COLO829 (cell line): ENCODE results near the gene EFCAB11.
"Not testable (repeated sequence)": the region's sequence is repeated elsewhere in the genome, so short reads cannot be mapped to it uniquely, and the experiment has no call there.

ENCODE experiments used
- DNase-seq: peaks from one replicate; pipeline ENCODE4 v3.0.0; 2012; ENCODE audit warnings: low spot score

EFCAB11 gene

DNA sequence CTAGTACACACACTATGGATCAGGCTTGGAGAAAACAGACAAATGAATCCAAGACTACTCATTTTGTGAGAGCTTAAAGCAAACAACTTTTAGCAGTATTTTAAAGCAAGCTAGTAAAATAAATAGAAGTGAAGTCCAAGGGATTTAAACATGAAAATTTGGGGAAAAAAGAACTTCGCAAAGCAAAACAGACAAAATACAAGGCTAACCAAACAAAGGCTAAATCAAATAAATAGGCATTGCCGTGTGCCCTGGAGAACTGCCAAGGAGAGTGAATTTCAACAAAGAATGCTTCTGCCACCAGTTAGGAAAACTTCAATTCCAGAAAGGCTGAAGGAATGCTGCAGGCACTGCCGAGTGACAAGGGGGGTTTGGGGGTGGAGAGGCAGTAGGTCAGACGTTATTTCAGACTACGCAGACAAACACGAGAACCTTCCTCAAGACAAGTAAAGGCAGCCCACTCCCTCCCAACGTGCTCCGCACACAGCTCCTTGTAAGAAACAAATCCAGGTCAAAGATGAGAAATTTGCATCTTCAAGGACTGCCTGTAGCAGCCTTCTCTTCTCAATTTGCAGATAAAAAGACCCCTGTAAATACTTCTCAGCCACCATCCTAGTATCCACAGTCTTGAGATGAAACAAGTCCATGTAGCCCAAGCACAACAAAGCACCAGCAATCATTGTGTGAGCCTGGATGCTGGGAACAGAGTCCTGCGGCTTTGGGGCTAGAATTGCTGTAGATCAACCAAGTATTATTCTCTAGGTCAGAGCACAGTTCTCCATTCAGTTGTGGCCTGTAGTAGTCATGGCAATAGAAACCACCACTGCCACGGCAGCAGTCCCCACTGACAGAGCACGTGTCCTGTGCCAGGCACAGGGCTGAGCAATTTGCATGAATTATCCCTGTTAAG, 43.3 kb downstream of the EFCAB11 start:
- no peak for DNase-seq

DNA sequence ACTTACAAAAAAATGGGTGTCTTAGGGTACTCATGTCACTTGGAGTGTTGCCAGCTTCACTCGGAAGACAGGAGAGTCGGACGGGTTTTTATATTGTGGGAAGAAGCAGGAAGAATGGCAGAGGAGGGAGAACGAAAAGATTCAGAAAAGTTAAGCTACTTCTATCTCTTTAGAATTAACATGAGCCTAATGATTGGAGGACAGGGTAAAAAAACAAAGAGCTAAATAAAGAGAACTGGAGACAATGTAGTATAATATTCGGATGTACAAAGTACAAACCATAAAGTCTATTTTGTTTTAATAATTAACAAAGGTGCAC, 43.9 kb downstream of the EFCAB11 start:
- DNase-seq = no peak

DNA sequence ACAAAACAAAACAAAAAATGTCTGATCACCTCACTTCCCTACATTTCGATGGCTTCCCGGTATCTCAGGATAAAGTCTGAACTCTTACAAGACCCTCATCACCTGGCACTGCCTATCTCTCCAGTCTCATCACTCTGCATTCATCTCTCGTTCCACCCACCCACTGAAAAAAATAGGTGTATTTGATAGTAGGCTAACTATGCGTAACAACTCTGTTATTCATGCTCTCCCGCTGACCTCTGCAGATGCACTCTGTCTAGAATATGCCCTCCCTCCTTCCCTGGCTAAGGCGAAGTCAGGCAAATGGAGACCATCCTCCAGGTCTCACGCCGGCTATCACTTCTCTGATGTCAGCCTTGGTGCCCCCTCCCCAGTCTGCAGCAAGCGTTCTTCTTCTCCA, 44.9 kb downstream of the EFCAB11 start:
- DNase-seq = no peak

DNA sequence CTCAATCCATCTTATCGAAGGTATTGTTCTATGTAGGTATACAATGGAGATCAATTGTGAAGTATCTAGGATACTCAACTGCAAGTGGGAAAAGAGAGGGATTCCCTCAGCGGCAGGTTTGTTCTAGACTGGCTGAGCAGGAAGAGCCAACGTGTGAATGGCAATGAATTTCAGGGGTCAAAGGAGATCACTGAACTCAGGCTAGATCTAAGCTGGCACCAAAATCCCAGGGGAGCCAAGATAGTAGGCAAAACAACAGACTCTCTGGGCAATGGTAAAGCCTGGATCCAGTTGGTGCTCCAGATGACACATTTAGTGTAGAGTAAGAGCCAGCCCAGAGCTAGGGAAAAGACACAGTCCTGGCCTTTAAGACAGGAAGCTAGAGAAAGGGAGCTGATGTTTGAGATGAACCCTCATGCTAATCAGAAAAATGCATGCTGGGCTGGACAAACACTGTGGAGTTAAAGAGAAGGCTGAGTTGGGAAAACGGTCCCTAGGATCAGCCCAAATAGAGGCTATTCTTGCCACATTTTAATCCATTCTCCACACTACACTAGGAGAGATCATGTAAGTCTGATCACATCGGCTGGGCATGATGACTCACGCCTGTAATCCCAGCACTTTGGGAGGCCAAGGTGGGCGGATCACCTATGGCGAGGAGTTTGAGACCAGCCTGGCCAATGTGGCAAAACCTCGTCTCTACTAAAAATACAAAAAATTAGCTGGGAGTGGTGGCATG, 45.6 kb downstream of the EFCAB11 start:
- DNase-seq = no peak

DNA sequence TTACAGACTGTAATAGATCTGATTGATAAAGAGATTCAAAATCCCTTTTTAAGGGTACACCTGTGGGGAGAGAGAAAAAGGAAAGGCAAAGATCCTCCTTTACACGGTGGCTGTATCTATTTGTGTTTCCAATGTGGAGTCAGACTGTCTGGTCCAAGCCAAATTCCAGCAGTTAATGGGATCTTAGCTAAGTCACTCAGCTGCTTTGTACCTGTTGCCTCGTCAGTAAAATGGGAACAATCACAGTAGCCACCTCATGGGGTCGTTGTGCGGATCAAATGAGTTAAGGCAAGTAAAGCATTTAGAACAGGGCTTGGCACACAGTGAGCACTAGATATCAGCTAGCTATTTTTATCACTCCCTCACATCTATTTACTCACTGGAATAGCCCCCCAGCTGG, 46.9 kb downstream of the EFCAB11 start:
- no peak for DNase-seq

DNA sequence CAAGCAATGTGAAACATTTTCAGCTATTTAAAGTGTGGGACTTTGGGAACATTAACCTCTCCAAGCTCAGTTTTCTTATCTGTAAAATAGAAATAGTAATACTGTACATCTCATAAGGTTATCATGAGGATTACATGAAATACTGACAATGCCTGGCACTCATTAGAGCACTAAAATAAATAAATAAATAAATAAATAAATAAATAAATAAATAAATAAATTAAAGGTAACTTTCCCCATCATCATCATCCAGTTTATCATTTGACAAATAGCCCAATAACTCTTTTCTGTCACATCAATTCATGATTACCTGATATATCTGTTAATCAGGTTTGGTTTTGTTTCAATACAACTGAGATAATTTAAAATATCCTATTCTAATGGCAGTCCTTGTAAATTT, 48.5 kb downstream of the EFCAB11 start:
- DNase-seq = no peak

DNA sequence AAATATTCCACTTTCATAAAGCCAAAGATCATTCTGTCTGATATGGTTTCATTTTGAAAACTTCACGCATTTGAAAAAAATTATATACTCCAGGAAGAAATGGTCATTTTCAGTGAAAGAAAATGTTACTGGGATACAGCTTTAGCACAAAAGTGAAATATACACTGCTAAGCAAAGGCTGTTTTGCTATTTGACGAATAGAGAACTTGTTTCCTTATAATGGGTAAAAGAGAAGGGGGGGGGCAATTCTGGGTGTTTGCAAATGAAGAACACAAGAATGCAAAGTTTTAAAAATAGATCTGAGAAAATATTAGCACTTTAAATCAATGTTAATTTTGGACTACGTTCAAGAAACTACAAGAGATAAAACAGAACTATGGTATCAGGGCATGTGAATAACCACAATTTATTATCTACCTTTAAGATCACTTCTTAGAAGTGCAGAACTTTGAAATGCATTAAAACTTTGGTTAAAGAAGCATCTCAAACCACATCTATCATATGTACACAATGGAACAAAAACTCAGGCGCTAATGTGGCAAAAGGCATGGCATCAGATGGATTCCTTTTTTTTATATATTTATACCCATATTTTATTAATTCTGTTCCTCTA, 51.1 kb downstream of the EFCAB11 start:
- DNase-seq = no peak

DNA sequence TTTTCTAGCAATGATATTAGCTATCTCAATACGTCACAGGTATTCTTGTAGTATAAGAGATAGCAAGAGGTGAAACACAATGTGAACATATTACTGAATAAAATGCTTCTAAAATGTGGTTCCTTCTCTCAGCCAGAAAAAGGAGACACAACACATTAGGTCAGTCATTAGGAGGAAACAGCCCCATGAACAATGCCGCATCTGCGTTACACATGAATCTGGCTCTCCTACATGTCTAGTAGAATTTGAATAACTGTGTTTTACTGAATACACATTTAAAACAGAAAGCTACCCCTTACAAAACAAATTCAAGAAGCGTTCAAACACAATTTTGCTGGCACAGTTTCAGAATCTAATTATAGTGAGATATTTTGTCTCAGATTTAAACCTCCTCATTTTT, 51.6 kb downstream of the EFCAB11 start:
- no peak for DNase-seq

DNA sequence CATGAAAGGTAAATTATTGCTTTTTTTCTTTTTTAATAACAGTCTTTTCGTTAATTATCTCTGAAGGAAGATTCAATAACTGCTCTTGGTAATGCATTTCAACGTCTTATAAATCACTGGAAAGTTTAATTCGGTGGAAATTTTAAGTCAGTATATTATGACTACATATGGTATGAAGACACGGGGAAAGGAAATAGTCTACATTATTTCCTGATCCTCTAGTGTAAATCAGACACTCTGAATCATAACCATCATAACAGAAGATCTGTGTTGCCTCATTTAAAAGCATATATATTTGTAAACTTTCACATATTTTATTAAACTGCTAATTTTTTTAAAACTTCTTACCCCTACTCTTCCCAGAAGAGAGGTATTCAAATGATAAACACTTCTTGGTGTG, 53.7 kb downstream of the EFCAB11 start:
- DNase-seq = no peak

DNA sequence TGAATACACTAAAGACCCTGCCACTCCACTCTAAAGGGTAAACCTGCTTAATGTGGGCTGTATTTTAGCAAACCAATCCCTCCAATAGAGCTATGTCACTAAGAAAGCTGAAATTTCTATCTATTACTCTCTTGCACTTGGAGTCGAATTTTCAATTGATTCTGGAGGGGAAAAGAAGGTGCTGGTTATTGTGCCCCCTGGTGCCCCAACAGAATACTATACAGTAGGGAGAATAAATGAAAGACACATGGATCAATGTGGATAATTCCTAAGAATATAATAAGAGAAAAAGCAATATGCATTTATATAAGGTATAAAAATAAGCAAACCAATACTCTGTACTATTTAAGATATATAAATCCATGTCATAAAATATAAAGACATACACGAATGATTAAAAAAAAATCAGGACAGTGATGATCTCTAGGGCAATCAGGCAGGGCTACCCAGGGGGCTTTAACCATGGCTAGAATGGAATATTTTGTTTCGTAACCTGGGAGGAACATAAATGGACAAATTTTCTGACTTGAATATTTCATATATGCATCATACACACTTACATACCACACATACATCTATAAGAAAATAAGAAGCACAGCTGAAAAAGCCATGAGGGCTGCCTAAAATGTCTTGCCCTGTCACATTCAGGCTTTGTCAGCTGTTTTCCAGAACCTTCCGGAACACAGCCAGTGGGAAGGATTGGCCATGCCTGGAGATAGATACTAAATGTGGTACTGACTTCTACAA, 54.4 kb downstream of the EFCAB11 start:
- DNase-seq = no peak

DNA sequence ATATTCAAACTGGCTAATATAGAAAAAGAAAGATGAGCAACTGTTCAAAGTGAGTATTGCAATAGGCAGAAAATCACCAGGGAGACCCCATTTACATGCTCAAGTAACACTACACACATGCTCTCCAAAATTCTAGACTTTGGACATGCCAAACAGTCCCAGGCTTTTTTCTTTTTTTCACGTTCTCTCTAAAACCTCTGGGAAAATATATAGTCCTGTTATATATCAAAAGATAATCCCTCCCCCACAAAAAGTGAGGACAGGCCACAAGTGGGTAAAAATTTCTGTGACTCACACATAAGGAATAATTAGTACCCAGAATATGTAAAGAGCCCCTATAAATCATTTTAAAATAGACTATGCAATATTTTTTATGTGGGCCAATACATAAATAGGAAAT, 55.2 kb downstream of the EFCAB11 start:
- DNase-seq = no peak

DNA sequence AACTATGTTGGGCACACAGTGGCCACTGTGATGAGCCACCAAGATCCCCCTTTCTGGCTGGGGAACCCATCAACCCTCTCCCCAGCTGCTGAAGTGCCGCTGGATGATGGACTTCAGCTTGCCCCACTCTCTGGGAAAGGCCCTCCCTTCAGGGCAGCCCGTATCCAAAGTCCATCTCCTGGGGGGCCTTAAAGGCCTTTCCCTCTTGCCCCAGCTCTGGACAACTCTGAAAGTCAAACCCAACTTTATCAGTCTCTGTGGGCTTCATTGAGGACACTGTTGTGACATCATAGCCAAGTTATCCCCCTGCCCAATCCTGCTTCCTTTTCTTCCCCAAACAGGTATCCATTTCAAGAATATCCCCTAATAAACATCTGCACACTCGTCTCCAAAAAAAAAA, 61.1 kb downstream of the EFCAB11 start:
- DNase-seq = not testable (repeated sequence)

DNA sequence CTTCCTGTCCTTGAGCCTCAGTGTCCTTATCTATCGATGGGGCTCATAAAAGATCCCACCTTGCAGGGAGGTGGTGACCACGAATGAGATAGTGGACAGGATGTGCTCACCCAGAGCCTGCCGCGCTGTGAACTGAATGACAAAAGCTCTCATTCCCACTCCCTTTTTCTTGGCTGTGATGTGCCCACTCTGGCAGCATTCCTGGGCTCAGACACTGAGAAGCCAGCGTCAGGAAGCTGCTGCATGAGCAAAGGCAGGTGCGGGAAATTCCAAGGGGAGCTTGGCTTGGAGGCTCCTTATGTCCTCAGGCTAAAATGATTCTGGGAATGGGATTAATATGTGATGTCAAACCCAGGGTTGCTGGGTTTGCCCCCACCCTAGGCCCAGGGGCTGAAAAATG, 61.6 kb downstream of the EFCAB11 start:
- DNase-seq = no peak

DNA sequence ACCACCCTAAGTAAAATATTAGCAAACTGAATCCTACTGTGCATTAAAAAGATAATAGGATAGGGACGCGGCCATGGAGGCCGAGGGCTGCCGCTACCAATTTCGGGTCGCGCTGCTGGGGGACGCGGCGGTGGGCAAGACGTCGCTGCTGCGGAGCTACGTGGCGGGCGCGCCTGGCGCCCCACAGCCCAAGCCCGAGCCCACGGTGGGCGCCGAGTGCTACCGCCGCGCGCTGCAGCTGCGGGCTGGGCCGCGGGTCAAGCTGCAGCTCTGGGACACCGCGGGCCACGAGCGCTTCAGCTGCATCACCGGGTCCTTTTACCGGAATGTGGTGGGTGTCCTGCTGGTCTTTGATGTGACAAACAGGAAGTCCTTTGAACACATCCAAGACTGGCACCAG, 62.8 kb downstream of the EFCAB11 start:
- DNase-seq = not testable (repeated sequence)

DNA sequence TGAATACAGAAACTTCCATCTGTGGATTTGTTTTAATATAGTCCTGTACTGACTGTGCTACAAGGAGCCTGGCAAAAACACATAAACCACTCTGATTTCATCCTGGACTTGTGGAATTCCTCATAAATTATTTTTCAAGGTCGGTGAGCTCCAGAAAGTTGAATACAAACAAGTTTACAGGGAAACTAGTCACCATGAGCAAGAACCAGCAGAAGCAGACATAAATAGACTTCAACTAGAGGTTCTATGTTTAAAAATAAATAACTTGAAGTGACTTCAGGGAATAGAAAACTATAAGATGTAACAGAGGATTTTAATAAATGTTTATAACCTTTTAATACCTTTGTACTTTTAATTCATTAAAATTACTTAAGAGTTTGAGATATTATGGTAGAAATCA, 63.5 kb downstream of the EFCAB11 start:
- DNase-seq = no peak

DNA sequence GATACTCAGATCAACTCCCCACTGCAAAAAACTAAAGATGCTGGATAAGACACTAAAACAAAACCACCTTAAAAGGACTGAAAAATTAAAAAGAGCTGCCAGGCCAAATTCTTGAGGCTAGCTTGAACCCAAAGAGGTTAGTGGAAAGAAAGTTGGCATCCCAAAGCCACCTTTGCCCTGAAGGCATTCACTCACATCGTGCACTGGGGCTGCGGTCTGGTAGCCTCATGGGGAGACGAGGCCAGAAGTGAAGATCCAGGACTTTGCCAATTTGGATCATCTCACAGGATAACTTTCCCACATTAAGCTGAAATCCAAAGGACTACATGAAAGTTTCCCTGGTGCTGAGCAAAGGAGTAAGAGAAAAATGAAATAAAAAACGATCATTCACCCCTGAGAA, 63.9 kb downstream of the EFCAB11 start:
- no peak for DNase-seq

DNA sequence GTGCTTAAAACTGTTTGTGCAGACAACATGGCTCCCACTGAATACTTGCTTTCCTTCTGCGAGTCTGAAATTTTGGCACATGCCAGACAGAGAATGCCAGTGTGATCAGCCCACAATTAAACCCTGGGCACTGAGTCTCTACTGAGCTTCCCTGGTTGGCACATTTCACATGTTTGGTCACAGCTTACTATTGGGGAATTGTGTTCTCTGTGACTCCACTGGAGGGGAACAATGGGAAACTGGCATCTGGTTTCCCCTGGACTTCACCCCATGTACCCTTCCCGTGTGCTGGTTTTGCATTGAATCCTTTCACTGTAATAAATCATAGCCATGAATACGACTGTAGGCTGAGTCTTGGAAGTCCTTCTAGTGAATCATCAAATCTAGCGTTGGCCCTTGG, 64.9 kb downstream of the EFCAB11 start:
- DNase-seq = no peak

DNA sequence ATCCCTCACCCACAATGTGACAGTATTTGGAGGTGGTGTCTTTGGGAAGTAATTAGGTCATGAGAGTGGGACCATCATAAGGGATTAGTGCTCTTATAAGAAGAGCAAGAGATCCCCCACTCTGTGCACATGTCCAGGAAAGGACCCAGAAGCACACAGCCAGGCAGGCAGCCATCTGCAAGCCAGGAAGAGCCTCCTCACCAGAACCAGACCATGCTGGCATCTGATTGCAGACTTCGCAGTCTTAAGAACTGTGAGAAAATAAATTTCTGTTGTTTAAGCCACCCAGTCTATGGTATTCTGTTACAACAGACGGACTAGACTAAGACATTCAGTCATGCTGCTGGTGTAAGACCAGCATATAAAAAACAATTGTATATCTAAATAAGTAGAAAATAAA, 69.8 kb downstream of the EFCAB11 start:
- no peak for DNase-seq

DNA sequence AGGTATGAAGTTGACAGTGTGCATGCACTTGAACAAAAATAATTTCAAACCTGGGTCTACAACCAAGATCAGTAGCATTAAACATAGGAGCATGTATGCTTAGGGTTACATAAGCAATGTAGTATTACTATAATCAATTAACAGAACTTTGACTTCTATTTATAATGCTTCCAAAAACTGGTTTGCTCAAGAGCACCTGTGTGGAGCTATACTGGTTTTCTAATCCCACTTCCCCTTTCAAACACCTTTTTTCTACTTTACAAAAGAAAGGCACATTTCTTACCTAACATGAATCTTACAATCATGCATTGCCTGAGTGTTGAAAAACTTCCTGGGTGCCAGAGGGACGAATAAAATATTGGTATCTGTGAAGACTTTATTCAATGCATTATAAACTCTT, 72.7 kb downstream of the EFCAB11 start:
- DNase-seq = no peak

DNA sequence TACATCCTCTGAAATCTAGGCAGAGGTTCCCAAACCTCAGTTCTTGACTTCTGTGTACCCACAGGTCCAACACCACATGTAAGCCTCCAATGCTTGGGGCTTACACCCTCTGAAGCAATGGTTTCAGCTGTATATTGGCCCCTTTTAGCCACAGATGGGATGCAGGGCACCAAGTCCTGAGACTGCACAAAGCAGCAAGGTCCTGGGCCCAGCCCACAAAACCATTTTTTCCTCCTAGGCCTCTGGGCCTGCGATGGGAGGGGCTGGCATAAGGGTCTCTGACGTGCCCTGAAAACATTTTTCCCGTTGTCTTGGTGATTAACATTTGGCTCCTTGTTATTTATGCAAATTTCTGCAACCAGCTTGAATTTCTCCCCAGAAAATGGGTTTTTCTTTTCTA, 80.4 kb downstream of the EFCAB11 start:
- not testable (repeated sequence) for DNase-seq

DNA sequence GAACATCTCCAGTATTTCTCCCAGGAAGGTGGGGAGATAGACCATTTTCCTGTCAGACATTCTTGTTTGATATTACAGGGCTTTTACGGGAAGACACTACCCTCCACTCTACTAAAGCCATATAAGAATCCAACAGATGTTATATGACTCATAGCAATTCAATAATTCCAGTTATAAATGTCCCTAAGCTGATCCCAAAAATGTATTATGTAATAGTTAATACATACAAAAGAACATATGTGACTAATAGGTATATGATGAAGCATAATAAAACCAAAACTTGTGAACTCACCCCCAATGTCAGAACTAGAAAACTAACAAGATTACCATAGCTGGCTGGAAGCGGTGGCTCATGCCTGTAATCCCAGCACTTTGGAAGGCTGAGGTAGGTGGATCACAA, 84.2 kb downstream of the EFCAB11 start:
- DNase-seq = no peak

DNA sequence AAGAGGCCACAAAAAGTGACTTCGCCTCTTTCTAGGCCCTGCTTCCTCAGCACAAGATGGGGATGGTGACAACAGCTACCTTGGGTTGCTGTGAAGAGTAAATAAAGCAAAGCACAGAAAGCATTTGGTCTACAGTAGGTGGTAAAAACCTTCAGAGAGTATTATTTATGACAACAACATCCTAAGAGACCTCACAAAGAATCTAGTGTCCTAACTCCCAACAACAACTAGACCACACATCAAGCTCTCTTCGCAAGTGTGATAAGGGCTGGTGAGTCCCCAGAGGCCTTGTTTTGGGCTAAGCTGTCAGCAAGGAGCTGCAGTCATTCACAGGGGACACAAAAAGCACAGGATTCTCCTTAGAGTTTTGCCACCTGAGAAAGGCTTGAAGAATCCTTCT, 84.9 kb downstream of the EFCAB11 start:
- no peak for DNase-seq

DNA sequence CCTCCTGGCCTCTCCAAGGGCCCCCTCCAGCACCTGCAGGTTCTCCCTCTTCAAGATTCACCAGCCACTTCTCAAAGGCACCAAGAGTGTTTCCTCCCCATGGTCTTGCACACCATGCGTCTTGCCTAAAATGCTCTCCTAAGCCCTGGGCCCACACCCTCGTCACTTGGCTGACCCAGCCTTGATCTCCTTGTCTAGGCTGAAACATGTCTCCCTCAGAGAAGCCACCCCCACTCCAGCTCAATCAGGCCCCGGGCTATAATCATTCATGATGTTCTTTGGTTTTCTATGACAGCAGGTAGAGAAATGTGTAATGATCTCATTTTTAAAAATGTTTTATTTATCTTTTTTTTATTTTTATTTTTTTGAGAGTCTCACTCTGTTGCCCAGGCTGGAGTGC, 88.1 kb downstream of the EFCAB11 start:
- no peak for DNase-seq
